LNCaP clone FGC (cell line): ENCODE measurements around the gene CAMK1.

ENCODE experiments used
- DNase-seq: peaks from one replicate; pipeline ENCODE4 v3.0.0-alpha.2; 2011; ENCODE audit warnings: low read depth
- H3K4me3 ChIP-seq: 2 replicates; pipeline ENCODE4 v1.5.1; 2011; ENCODE audit warnings: mild to moderate bottlenecking, low read depth, low read length, control low read depth
- TF ChIP-seq, protein P1 (sequence below): IDR thresholded peaks from 2 replicates; pipeline ENCODE4 v1.5.1; 2012; ENCODE audit warnings: mild to moderate bottlenecking; ENCODE audit not compliant: control insufficient read depth, insufficient read depth; ENCODE audit errors: extremely low read depth

The CAMK1 gene

DNA sequence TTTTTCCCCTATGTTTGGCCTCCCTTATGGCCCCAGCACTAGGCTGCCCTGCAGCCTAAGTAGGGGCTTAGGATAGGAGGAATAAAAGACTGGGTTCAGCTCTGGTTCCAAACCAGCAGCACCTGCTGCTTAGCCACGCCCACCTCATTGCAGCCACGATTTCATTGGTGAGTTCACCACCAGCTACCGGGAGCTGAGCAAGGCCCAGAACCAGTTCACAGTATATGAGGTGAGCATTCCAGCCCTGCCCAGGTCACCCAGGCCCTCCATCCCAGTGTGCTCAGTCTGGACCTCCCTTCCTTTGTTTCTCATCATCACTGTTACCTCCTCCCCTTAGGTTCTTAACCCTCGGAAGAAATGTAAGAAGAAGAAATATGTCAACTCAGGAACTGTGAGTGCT is 54.6 kb downstream of the CAMK1 start:
- DNase-seq = peak; percentile 15
- TF ChIP-seq, protein P1, sequence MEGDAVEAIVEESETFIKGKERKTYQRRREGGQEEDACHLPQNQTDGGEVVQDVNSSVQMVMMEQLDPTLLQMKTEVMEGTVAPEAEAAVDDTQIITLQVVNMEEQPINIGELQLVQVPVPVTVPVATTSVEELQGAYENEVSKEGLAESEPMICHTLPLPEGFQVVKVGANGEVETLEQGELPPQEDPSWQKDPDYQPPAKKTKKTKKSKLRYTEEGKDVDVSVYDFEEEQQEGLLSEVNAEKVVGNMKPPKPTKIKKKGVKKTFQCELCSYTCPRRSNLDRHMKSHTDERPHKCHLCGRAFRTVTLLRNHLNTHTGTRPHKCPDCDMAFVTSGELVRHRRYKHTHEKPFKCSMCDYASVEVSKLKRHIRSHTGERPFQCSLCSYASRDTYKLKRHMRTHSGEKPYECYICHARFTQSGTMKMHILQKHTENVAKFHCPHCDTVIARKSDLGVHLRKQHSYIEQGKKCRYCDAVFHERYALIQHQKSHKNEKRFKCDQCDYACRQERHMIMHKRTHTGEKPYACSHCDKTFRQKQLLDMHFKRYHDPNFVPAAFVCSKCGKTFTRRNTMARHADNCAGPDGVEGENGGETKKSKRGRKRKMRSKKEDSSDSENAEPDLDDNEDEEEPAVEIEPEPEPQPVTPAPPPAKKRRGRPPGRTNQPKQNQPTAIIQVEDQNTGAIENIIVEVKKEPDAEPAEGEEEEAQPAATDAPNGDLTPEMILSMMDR = no peak
- no peak overlapping the region for H3K4me3 ChIP-seq

DNA sequence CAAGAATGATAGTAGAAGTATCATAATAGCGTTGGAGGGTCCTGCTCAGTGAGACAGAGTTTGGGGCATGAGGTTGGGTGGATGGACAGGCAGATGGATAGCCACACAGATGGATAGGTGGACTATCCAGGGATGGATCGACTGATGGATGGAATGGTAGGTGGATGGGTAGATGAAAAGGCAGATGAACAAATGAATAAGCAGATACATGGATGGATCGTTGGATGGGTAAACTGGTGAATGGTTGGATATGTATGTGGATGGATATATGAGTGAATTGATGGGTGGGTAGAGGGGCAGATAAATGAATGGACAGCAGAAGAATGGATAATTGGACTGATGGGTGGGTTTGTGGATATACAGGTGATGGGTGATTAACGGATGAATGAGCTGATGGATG is 56.6 kb downstream of the CAMK1 start:
- TF ChIP-seq, protein P1 = no peak
- H3K4me3 ChIP-seq = no peak overlapping the region
- no peak for DNase-seq

DNA sequence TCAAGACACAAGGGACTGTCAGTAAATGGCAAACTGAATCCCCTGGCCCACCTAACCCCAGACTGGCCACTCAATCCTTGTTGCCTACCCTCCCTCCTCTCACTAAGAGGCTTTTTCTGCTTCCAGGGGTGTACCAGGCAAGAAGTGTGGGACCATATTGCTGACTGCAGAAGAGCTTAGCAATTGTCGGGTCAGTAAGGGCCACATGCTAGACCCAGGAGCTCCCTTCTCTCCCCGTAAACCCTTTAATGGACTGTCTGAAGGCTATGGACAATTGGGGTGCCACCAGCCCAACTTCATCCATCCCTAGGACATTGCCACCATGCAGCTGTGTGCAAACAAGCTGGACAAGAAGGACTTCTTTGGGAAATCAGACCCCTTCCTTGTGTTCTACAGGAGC is 57.3 kb downstream of the CAMK1 start:
- no peak for DNase-seq
- no peak overlapping the region for H3K4me3 ChIP-seq
- TF ChIP-seq, protein P1 = no peak

DNA sequence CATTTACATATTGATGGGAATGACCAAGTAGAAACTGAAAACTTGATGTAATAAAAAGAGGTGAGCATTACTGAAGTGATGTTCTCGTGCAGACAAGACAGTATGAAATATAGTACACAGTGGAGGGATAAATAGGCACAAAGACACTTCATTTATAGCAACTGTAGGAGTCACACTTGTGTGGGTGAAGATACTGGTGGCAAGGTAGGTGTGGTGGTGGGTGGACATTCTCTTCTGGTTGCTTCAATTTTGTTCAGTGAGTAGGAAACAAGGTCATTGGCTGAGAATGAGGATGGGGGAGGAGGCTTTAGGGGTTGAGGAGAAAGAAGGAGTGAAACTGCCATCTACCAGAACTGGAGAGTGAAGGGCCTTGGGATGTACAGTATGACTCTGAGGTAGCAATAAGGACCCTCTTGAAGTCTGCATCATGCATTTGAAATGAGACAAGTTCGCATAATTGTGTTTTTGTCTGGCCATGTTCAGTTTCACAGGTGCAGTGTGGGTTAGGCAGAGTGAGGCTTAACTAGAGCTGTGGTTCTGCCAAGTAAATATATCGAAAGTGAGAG is 59.5 kb downstream of the CAMK1 start:
- TF ChIP-seq, protein P1 = no peak
- H3K4me3 ChIP-seq = no peak overlapping the region
- no peak for DNase-seq
